HL-60 (cell line): ENCODE measurements around the gene CLDN16.

Source experiments
- DNase-seq, 2 experiments: peaks; one replicate each; pipeline ENCODE4 v3.0.0-alpha.2; 2010 to 2020; ENCODE audit warnings: low read depth in 1 of 2, low spot score in 1 of 2
- H3K27ac ChIP-seq: fragments of 250-450 bp; sonication (Bioruptor Pico); replicated peaks from 2 replicates; pipeline ENCODE4 v1.5.1; 2020; ENCODE audit warnings: mild to moderate bottlenecking, moderate library complexity
- H3K27me3 ChIP-seq: fragments of 250-450 bp; sonication (Bioruptor Pico); 2 replicates; pipeline ENCODE4 v1.5.1; 2021; ENCODE audit warnings: mild to moderate bottlenecking, moderate library complexity; ENCODE audit not compliant: insufficient read depth, poor library complexity, severe bottlenecking
- H3K4me3 ChIP-seq: replicated peaks from 2 replicates; pipeline ENCODE4 v1.5.1; 2011; ENCODE audit warnings: mild to moderate bottlenecking, control low read depth, low read length; ENCODE audit not compliant: insufficient read depth
- CTCF ChIP-seq: IDR thresholded peaks from one replicate; pipeline ENCODE4 v1.5.1; 2011; ENCODE audit warnings: low read length, control low read depth, inconsistent platforms; ENCODE audit not compliant: insufficient read depth
- GABPA ChIP-seq: IDR thresholded peaks from 2 replicates; pipeline ENCODE4 v1.6.1; 2012; ENCODE audit warnings: low read depth
- POLR2AphosphoS5 ChIP-seq: IDR thresholded peaks from 2 replicates; pipeline ENCODE4 v1.6.1; 2012; ENCODE audit warnings: low read depth
- REST ChIP-seq: IDR thresholded peaks from 2 replicates; pipeline ENCODE4 v1.6.1; 2012; ENCODE audit warnings: low read depth; ENCODE audit not compliant: insufficient replicate concordance
- SPI1 ChIP-seq: IDR thresholded peaks from 2 replicates; pipeline ENCODE4 v1.6.1; 2012; ENCODE audit warnings: low read depth, mild to moderate bottlenecking, borderline replicate concordance

Gene CLDN16

GRCh38 chr3:190414297-190414696 is 26.3 kb downstream of the CLDN16 start:
- Histone ChIP-seq H3K27ac (no peak overlapping the region), H3K27me3 (no peaks in the 10 kb centered on the region), H3K4me3 (no peak overlapping the region)
- TF ChIP-seq GABPA (no peak), REST (no peak), POLR2AphosphoS5 (no peak), CTCF (no peak), SPI1 (no peak)
- no peak for DNase-seq

- TF ChIP-seq SPI1 (no peak), POLR2AphosphoS5 (no peak), CTCF (no peak), REST (no peak), GABPA (no peak)
- H3K4me3 ChIP-seq, result no peak overlapping the region
- H3K27ac ChIP-seq, result no peak overlapping the region
- H3K27me3 ChIP-seq, result no peaks in the 10 kb centered on the region
- DNase-seq, result no peak
Observed at GRCh38 chr3:190424108-190424477, 36.1 kb downstream of the CLDN16 start.

- Histone ChIP-seq H3K27me3 (no peaks in the 10 kb centered on the region), H3K27ac (no peak overlapping the region), H3K4me3 (no peak overlapping the region)
- peak; percentile 25 to 42 for DNase-seq
- no peak for TF ChIP-seq SPI1
- peak; percentile 24 for TF ChIP-seq CTCF
- no peak for TF ChIP-seq GABPA
Observed at GRCh38 chr3:190424478-190425439, 36.8 kb downstream of the CLDN16 start.
